ENCODE results near the gene C8B. TPM values are rescaled to one million over a fixed set of nuclear protein-coding genes. Genes with fewer than 3 reads are reported as not detected.

C8B gene
- total RNA-seq, 1 experiment from 2014 or later, result not detected

GRCh38 chr1:56933606-56934005 is 32.2 kb downstream of the C8B start:
- H3K4me1 ChIP-seq (ENCODE audit: insufficient read depth, low read length), result peaks cover 2% of the 10 kb centered on the region; the same call in 1 of the 2 replicates
- no peak overlapping the region for H3K56ac ChIP-seq (ENCODE audit: insufficient read length, low read depth, low read length)
- no peaks in the 10 kb centered on the region for H3K9me3 ChIP-seq (ENCODE audit: control insufficient read depth, low read depth, low read length)
- H2BK5ac ChIP-seq (ENCODE audit: insufficient read length, low read length), result no peak overlapping the region
- no peak overlapping the region for H3K18ac ChIP-seq (ENCODE audit: insufficient read length, low read depth, low read length)
- H2BK20ac ChIP-seq (ENCODE audit: low read depth, low read length, poor library complexity, severe bottlenecking), result no peak overlapping the region
- WGBS (ENCODE audit: extremely low coverage, insufficient read length, low lambda C conversion rate), result no CpG with 5 or more reads among the region's 2 CpGs
- H3K23me2 ChIP-seq (ENCODE audit: insufficient read length, low read depth, low read length, poor library complexity, severe bottlenecking), result no peaks in the 10 kb centered on the region
- peaks cover 0 to 2% of the 10 kb centered on the region in 2 experiments; a peak in 1 of 5 replicates for H3K9me3 Mint-ChIP-seq
- H3T11ph ChIP-seq (ENCODE audit: low read length), result no peak overlapping the region
- peaks cover 22 to 31% of the 10 kb centered on the region in 2 experiments for H3K4me1 Mint-ChIP-seq
- no peak overlapping the region for H4K91ac ChIP-seq (ENCODE audit: insufficient read length, low read depth, low read length)
- H4K5ac ChIP-seq (ENCODE audit: insufficient read length, low read depth, low read length), result no peak overlapping the region
- no peak overlapping the region for H2BK120ac ChIP-seq (ENCODE audit: low read depth, low read length, poor library complexity, severe bottlenecking)
- H3K27me3 Mint-ChIP-seq (ENCODE audit: low read depth), result peaks cover 56% of the 10 kb centered on the region
- H3K27ac Mint-ChIP-seq, result no peak overlapping the region
- H3K27ac ChIP-seq (ENCODE audit: insufficient read length, low read depth, low read length), result no peak overlapping the region
- H3K27me3 ChIP-seq (ENCODE audit: insufficient read depth, low read length), result no peaks in the 10 kb centered on the region
- no peaks in the 10 kb centered on the region for H3K79me1 ChIP-seq (ENCODE audit: insufficient read depth, low read depth, low read length, poor library complexity, severe bottlenecking)
- no peak overlapping the region for H3K23ac ChIP-seq (ENCODE audit: insufficient read length, low read depth, low read length)
- H3K36me3 Mint-ChIP-seq (ENCODE audit: insufficient read depth in 1 of 3, low read depth in 3 of 3), result 0 out of 7 replicates have a peak, but pooled peaks cover 0 to 2% (median 0%) of the 10 kb centered on the region in 3 experiments
- no peak overlapping the region for H3K4me3 Mint-ChIP-seq
- no peaks in the 10 kb centered on the region for H4K20me1 ChIP-seq (ENCODE audit: control insufficient read depth, insufficient read depth, insufficient read length)
- TF ChIP-seq, protein P1, sequence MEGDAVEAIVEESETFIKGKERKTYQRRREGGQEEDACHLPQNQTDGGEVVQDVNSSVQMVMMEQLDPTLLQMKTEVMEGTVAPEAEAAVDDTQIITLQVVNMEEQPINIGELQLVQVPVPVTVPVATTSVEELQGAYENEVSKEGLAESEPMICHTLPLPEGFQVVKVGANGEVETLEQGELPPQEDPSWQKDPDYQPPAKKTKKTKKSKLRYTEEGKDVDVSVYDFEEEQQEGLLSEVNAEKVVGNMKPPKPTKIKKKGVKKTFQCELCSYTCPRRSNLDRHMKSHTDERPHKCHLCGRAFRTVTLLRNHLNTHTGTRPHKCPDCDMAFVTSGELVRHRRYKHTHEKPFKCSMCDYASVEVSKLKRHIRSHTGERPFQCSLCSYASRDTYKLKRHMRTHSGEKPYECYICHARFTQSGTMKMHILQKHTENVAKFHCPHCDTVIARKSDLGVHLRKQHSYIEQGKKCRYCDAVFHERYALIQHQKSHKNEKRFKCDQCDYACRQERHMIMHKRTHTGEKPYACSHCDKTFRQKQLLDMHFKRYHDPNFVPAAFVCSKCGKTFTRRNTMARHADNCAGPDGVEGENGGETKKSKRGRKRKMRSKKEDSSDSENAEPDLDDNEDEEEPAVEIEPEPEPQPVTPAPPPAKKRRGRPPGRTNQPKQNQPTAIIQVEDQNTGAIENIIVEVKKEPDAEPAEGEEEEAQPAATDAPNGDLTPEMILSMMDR (conservative IDR thresholded peaks at IDR 0.05), result no peak
- no peak overlapping the region for H2BK12ac ChIP-seq (ENCODE audit: insufficient read length, low read depth, low read length)
- no peak overlapping the region for H3K4me2 ChIP-seq (ENCODE audit: insufficient read depth, insufficient read length, low read length)
- H2AFZ ChIP-seq (ENCODE audit: low read length), result no peak overlapping the region
- no peak overlapping the region for H2BK15ac ChIP-seq (ENCODE audit: low read depth, low read length)
- no peak overlapping the region for H3K9ac ChIP-seq (ENCODE audit: extremely low read depth, insufficient read length, low read length)
- H3K14ac ChIP-seq (ENCODE audit: insufficient read depth, low read length), result no peak overlapping the region
- no peak overlapping the region for H3K4ac ChIP-seq (ENCODE audit: low read depth, low read length)
- H2AK5ac ChIP-seq (ENCODE audit: insufficient read length, low read length), result no peak overlapping the region
- H3K79me2 ChIP-seq (ENCODE audit: insufficient read depth, low read length), result no peaks in the 10 kb centered on the region
- no peak overlapping the region for H4K8ac ChIP-seq (replicated peaks; ENCODE audit: insufficient read length, low read depth, low read length)
- no peak for DNase-seq

All from H9 (cell line).